ENCODE measurements around the gene SBF1. TPM values are rescaled to one million over a fixed set of nuclear protein-coding genes. Genes with fewer than 3 reads are reported as not detected.

Gene SBF1
- total and polyA plus RNA-seq, 2 of the 13 experiments (the other 11 are each of a cell fraction or from before 2014, with no cell fraction given) = 31.7 to 40.9 TPM

GRCh38 chr22:50507421-50507990 is 32.7 kb upstream of the SBF1 start, which contains the start of gene LMF2 (continued):
- no peak for TF ChIP-seq THRA (CRISPR knock-in tag; IDR thresholded peaks at IDR 0.05; ENCODE audit: borderline replicate concordance)
- no peak for TF ChIP-seq FOXA1 (IDR thresholded peaks at IDR 0.05)
- TF ChIP-seq FOXA1 (CRISPR knock-in tag; IDR thresholded peaks at IDR 0.05) = no peak
- TF ChIP-seq SCMH1 (CRISPR knock-in tag; IDR thresholded peaks at IDR 0.05; ENCODE audit: borderline replicate concordance) = no peak
- TF ChIP-seq YY1 (IDR thresholded peaks at IDR 0.05; ENCODE audit: insufficient read depth, insufficient replicate concordance, low read depth, low read length) = peak; percentile 86
- 0 out of 2 replicates have a peak, but pooled peaks have one; percentile 25 for TF ChIP-seq ERF (CRISPR knock-in tag; IDR thresholded peaks at IDR 0.05)
- no peak for TF ChIP-seq PPARG (CRISPR knock-in tag; conservative IDR thresholded peaks at IDR 0.05)
- no peak for TF ChIP-seq EEA1 (CRISPR knock-in tag; IDR thresholded peaks at IDR 0.05; ENCODE audit: borderline replicate concordance)
- 0 out of 2 replicates have a peak, but pooled peaks have one; percentile 30 for TF ChIP-seq ZNF788 (CRISPR knock-in tag; IDR thresholded peaks at IDR 0.05; ENCODE audit: borderline replicate concordance)
- no peak for TF ChIP-seq CENPT (CRISPR knock-in tag; IDR thresholded peaks at IDR 0.05; ENCODE audit: low read depth)
- TF ChIP-seq ZBTB8A (CRISPR knock-in tag; IDR thresholded peaks at IDR 0.05; ENCODE audit: borderline replicate concordance, low read depth) = no peak
- no peak for TF ChIP-seq ZNF24 (IDR thresholded peaks at IDR 0.05)
- TF ChIP-seq ZNF235 (CRISPR knock-in tag; IDR thresholded peaks at IDR 0.05; ENCODE audit: borderline replicate concordance) = no peak
- TF ChIP-seq ZNF577 (CRISPR knock-in tag; IDR thresholded peaks at IDR 0.05; ENCODE audit: borderline replicate concordance, low read depth) = no peak
- TF ChIP-seq ZFP37 (CRISPR knock-in tag; IDR thresholded peaks at IDR 0.05; ENCODE audit: borderline replicate concordance) = no peak
- no peak for TF ChIP-seq ZNF740 (CRISPR knock-in tag; IDR thresholded peaks at IDR 0.05)
- TF ChIP-seq PRPF4 (IDR thresholded peaks at IDR 0.05; ENCODE audit: low read depth, low read length, poor library complexity, severe bottlenecking) = no peak
- TF ChIP-seq ZNF615 (CRISPR knock-in tag; IDR thresholded peaks at IDR 0.05; ENCODE audit: borderline replicate concordance) = no peak
- no peak for TF ChIP-seq SKIL (CRISPR knock-in tag; IDR thresholded peaks at IDR 0.05; ENCODE audit: borderline replicate concordance)
- TF ChIP-seq ZNF547 (CRISPR knock-in tag; IDR thresholded peaks at IDR 0.05) = no peak
- TF ChIP-seq SALL1 (CRISPR knock-in tag; IDR thresholded peaks at IDR 0.05) = peak; percentile 55; the same call in 1 of the 2 replicates
- no peak for TF ChIP-seq HMG20A (CRISPR knock-in tag; IDR thresholded peaks at IDR 0.05; ENCODE audit: borderline replicate concordance)
- no peak for TF ChIP-seq MED13 (CRISPR knock-in tag; IDR thresholded peaks at IDR 0.05)
- TF ChIP-seq MAFF (IDR thresholded peaks at IDR 0.05; ENCODE audit: low read depth, low read length) = no peak
- TF ChIP-seq SRY (CRISPR knock-in tag; IDR thresholded peaks at IDR 0.05) = no peak; the same call in 1 of the 2 replicates

Measured in HepG2 (cell line).